ENCODE data around the gene BDP1.
"Not testable (repeated sequence)": the region's sequence is repeated elsewhere in the genome, so short reads cannot be mapped to it uniquely, and the experiment has no call there.

Gene BDP1

GRCh38 chr5:71447218-71447808 lies 8.1 kb upstream of the BDP1 start:
- POLR2A ChIA-PET; H3K4me3 ChIP-seq (ENCODE audit: low read depth, low read length); DNase-seq (ENCODE audit: low read depth, low spot score); CTCF ChIA-PET: not testable (repeated sequence)
- TF ChIP-seq CTCF (IDR thresholded peaks at IDR 0.05; ENCODE audit: insufficient read depth, low read length, missing control alignments): peak; percentile 24

- ChIA-PET POLR2A (no interaction called here), CTCF (no interaction called here)
- no peak overlapping the region for H3K4me3 ChIP-seq (ENCODE audit: low read depth, low read length)
- TF ChIP-seq CTCF (IDR thresholded peaks at IDR 0.05; ENCODE audit: insufficient read depth, low read length, missing control alignments): no peak
- no peak for DNase-seq (ENCODE audit: low read depth, low spot score)
Measured at GRCh38 chr5:71452876-71453275, 2.6 kb upstream of the BDP1 start.

- peak overlapping the region; percentile 93 for H3K4me3 ChIP-seq (ENCODE audit: low read depth, low read length)
- no peak for TF ChIP-seq CTCF (IDR thresholded peaks at IDR 0.05; ENCODE audit: insufficient read depth, low read length, missing control alignments)
- CTCF ChIA-PET: interaction anchor here (1.3 kb wide), 1 partner anchor 21 kb away, joined by 5 read pairs; no protein-coding TSS in a partner anchor
- DNase-seq (ENCODE audit: low read depth, low spot score): no peak
- POLR2A ChIA-PET: no interaction called here
Measured at GRCh38 chr5:71454913-71455312, 538 bp upstream of the BDP1 start.

- no peak for TF ChIP-seq CTCF (IDR thresholded peaks at IDR 0.05; ENCODE audit: insufficient read depth, low read length, missing control alignments)
- ChIA-PET POLR2A (no interaction called here), CTCF (interaction anchor here (1.3 kb wide), 1 partner anchor 19 kb away, joined by 5 read pairs; no protein-coding TSS in a partner anchor)
- DNase-seq (ENCODE audit: low read depth, low spot score): no peak
- peak overlapping the region; percentile 93 for H3K4me3 ChIP-seq (ENCODE audit: low read depth, low read length)
Measured at GRCh38 chr5:71456362-71456743, 902 bp downstream of the BDP1 start.

- ChIA-PET CTCF (no interaction called here), POLR2A (no interaction called here)
- peak overlapping the region; percentile 93 for H3K4me3 ChIP-seq (ENCODE audit: low read depth, low read length)
- no peak for TF ChIP-seq CTCF (IDR thresholded peaks at IDR 0.05; ENCODE audit: insufficient read depth, low read length, missing control alignments)
- DNase-seq (ENCODE audit: low read depth, low spot score): no peak
Measured at GRCh38 chr5:71457106-71457505, 1.7 kb downstream of the BDP1 start.

- H3K4me3 ChIP-seq (ENCODE audit: low read depth, low read length): no peak overlapping the region
- no peak for DNase-seq (ENCODE audit: low read depth, low spot score)
- no peak for TF ChIP-seq CTCF (IDR thresholded peaks at IDR 0.05; ENCODE audit: insufficient read depth, low read length, missing control alignments)
- ChIA-PET CTCF (interaction anchor here (1.0 to 2.5 kb wide), 2 partner anchors 15 to 297 kb away, joined by 3 to 12 read pairs; no protein-coding TSS in a partner anchor), POLR2A (interaction anchor here (0.6 kb wide), 1 partner anchor 313 kb away, joined by 3 read pairs; no protein-coding TSS in a partner anchor)
Measured at GRCh38 chr5:71460693-71461092, 5.2 kb downstream of the BDP1 start.

All from AG04449 (cell line).